IMR-90 (cell line): Measurements from ENCODE around the gene PRKCA. TPM values are rescaled to one million over a fixed set of nuclear protein-coding genes. Genes with fewer than 3 reads are reported as not detected.

ENCODE experiments used
- ATAC-seq: fragments of 200-7000 bp; cut with Tn5 transposase; 2 replicates; pipeline ENCODE4 v1.9.1; 2020; ENCODE audit warnings: low read depth, mild to moderate bottlenecking, moderate library complexity
- BruUV-seq: library from RNA; stranded (reverse); fragments of 400-500 nt; replicated peaks from 2 replicates; lab custom pipeline; 2021; lab: Mats Ljungman, UMichigan
- CTCF ChIA-PET: fragments of 300-600 bp; formaldehyde crosslinking; extraction: SDS; loops from one replicate; lab custom pipeline; 2021; ENCODE audit warnings: antibody characterized with exemption; lab: Yijun Ruan, JAX
- POLR2A ChIA-PET: fragments of 300-600 bp; sonication (Branson Sonifier 250); formaldehyde crosslinking; loops from one replicate; lab custom pipeline; 2022; ENCODE audit warnings: antibody characterized with exemption; ENCODE audit not compliant: unreplicated experiment; lab: Charles Lee
- DNase-seq: peaks from one replicate; pipeline ENCODE4 v3.0.0; 2013
- H2AFZ ChIP-seq: replicated peaks from 2 replicates; pipeline ENCODE3; 2013; ENCODE audit warnings: low read length, mild to moderate bottlenecking; ENCODE audit not compliant: poor library complexity
- H2AK5ac ChIP-seq: 2 replicates; pipeline ENCODE4 v1.6.1; 2013; ENCODE audit warnings: low read depth, low read length, inconsistent platforms
- H2AK9ac ChIP-seq: replicated peaks from 2 replicates; pipeline ENCODE3; 2013; ENCODE audit warnings: mild to moderate bottlenecking, low read depth, low read length, moderate library complexity; ENCODE audit not compliant: poor library complexity
- H2BK120ac ChIP-seq: 2 replicates; pipeline ENCODE4 v1.6.1; 2013; ENCODE audit warnings: low read depth, low read length, inconsistent platforms
- H2BK15ac ChIP-seq: 3 replicates; pipeline ENCODE4 v1.6.1; 2013; ENCODE audit warnings: low read depth, low read length, inconsistent platforms
- H2BK20ac ChIP-seq: 2 replicates; pipeline ENCODE4 v1.6.1; 2013; ENCODE audit warnings: low read depth, mild to moderate bottlenecking, inconsistent platforms, low read length, moderate library complexity
- H2BK5ac ChIP-seq: 2 replicates; pipeline ENCODE4 v1.6.1; 2013; ENCODE audit warnings: mild to moderate bottlenecking, low read depth, low read length, inconsistent platforms; ENCODE audit not compliant: poor library complexity, severe bottlenecking
- H3K14ac ChIP-seq: replicated peaks from 2 replicates; pipeline ENCODE4 v1.6.1; 2013; ENCODE audit warnings: low read depth, low read length, inconsistent platforms
- H3K18ac ChIP-seq: 2 replicates; pipeline ENCODE4 v1.6.1; 2013; ENCODE audit warnings: low read depth, low read length, control low read depth
- H3K23ac ChIP-seq: 2 replicates; pipeline ENCODE4 v1.6.1; 2013; ENCODE audit warnings: low read depth, low read length, inconsistent platforms
- H3K27ac ChIP-seq: 2 replicates; pipeline ENCODE4 v1.5.1; 2013; ENCODE audit warnings: mild to moderate bottlenecking, control low read depth, low read length; ENCODE audit not compliant: insufficient read depth
- H3K27me3 ChIP-seq: 2 replicates; pipeline ENCODE4 v1.6.1; 2013; ENCODE audit warnings: low read length; ENCODE audit not compliant: control insufficient read depth, insufficient read depth
- H3K36me3 ChIP-seq: 2 replicates; pipeline ENCODE4 v1.6.1; 2013; ENCODE audit warnings: low read length, mixed read lengths; ENCODE audit not compliant: control insufficient read depth, insufficient read depth
- H3K4ac ChIP-seq: 2 replicates; pipeline ENCODE4 v1.6.1; 2013; ENCODE audit warnings: low read depth, low read length, inconsistent platforms
- H3K4me1 ChIP-seq: 2 replicates; pipeline ENCODE4 v1.6.1; 2013; ENCODE audit warnings: low read length, mixed read lengths; ENCODE audit not compliant: control insufficient read depth, insufficient read depth
- H3K4me2 ChIP-seq: 2 replicates; pipeline ENCODE4 v1.6.1; 2013; ENCODE audit warnings: low read depth, mild to moderate bottlenecking, control low read depth, low read length, moderate library complexity
- H3K4me3 ChIP-seq: 2 replicates; pipeline ENCODE4 v1.5.1; 2013; ENCODE audit warnings: low read depth, mild to moderate bottlenecking, control low read depth, low read length, moderate library complexity; ENCODE audit not compliant: insufficient read depth
- H3K56ac ChIP-seq: 2 replicates; pipeline ENCODE4 v1.6.1; 2013; ENCODE audit warnings: low read length, inconsistent platforms; ENCODE audit not compliant: insufficient read depth; ENCODE audit errors: extremely low read depth
- H3K79me1 ChIP-seq, 2 experiments: 2 replicates each; pipeline ENCODE4 v1.6.1; 2013; ENCODE audit warnings: low read length in 2 of 2, inconsistent platforms in 1 of 2, low read depth in 1 of 2
- H3K9ac ChIP-seq: 2 replicates; pipeline ENCODE4 v1.6.1; 2013; ENCODE audit warnings: low read depth, low read length, control low read depth
- H3K9me1 ChIP-seq: 2 replicates; pipeline ENCODE4 v1.6.1; 2013; ENCODE audit warnings: low read length, inconsistent platforms; ENCODE audit not compliant: insufficient read depth
- H3K9me3 ChIP-seq: 2 replicates; pipeline ENCODE4 v1.6.1; 2013; ENCODE audit warnings: low read length; ENCODE audit not compliant: control insufficient read depth, insufficient read depth
- H4K20me1 ChIP-seq: 2 replicates; pipeline ENCODE4 v1.6.1; 2013; ENCODE audit warnings: low read length, inconsistent platforms; ENCODE audit not compliant: insufficient read depth
- H4K5ac ChIP-seq: 2 replicates; pipeline ENCODE4 v1.6.1; 2013; ENCODE audit warnings: mild to moderate bottlenecking, low read depth, low read length, control low read depth
- H4K8ac ChIP-seq, 2 experiments: 2 replicates each; pipeline ENCODE4 v1.6.1; 2013; ENCODE audit warnings: low read depth in 2 of 2, low read length in 2 of 2, control low read depth in 1 of 2, inconsistent platforms in 1 of 2
- H4K91ac ChIP-seq: 2 replicates; pipeline ENCODE4 v1.6.1; 2013; ENCODE audit warnings: low read depth, low read length, inconsistent platforms; ENCODE audit not compliant: insufficient read depth
- BHLHE40 ChIP-seq: fragments of 150-350 bp; IDR thresholded peaks from 2 replicates; pipeline ENCODE4 v1.6.1; 2016; ENCODE audit warnings: mild to moderate bottlenecking, low read depth, low read length
- CHD1 ChIP-seq: IDR thresholded peaks from 2 replicates; pipeline ENCODE4 v1.6.1; 2012; ENCODE audit warnings: low read depth, low read length, improper control_type of control experiment
- NFE2L2 ChIP-seq: fragments of 150-350 bp; IDR thresholded peaks from 2 replicates; pipeline ENCODE4 v1.6.1; 2016; ENCODE audit warnings: low read depth, mild to moderate bottlenecking, low read length
- SMC3 ChIP-seq: fragments of 150-350 bp; IDR thresholded peaks from 2 replicates; pipeline ENCODE4 v1.6.1; 2016; ENCODE audit warnings: low read depth, mild to moderate bottlenecking, antibody characterized with exemption, low read length, moderate library complexity
- WGBS, 2 experiments: methylation state at CpG; one replicate each; pipeline versions ENCODE4 v1.1.5 to v1.1.7; 2013; ENCODE audit warnings: missing lambda C conversion rate in 2 of 2; ENCODE audit not compliant: insufficient read length in 1 of 2; ENCODE audit errors: extremely low coverage in 2 of 2; 5-methylcytosine and 5-hydroxymethylcytosine counted together
- dilution Hi-C: fragments of 300-500 bp; cut with HindIII; formaldehyde crosslinking; loops from one replicate; pipeline ENCODE4 v1.14.3; 2018; ENCODE audit warnings: low sequenced_read_pairs; ENCODE audit not compliant: unreplicated experiment
- in situ Hi-C: fragments of 300-500 bp; cut with MboI; formaldehyde crosslinking; loops from 3 replicates; pipeline ENCODE4 v1.14.3; 2019; ENCODE audit warnings: low sequenced_read_pairs, inconsistent platforms, mixed read lengths
- intact Hi-C: fragments of 100-400 bp; cut with micrococcal nuclease; formaldehyde crosslinking; loops from 2 replicates; pipeline ENCODE4 v1.10.0; 2022
- polyA plus RNA-seq, 3 experiments: library from polyadenylated mRNA; depleted of rRNA; stranded (reverse); fragments of >200 nt; gene quantifications; 2 replicates each; pipeline ENCODE4 v1.2.3, GENCODE V29; 2012; ENCODE audit warnings: low replicate concordance in 1 of 3
- total RNA-seq: library from RNA; depleted of rRNA; stranded (reverse); fragments of >200 nt; gene quantifications from 2 replicates; pipeline ENCODE4 v1.2.3, GENCODE V29; 2012
- TF ChIP-seq, protein P1 (sequence below): fragments of 150-350 bp; IDR thresholded peaks from 2 replicates; pipeline ENCODE4 v1.6.1; 2016; ENCODE audit warnings: low read depth, mild to moderate bottlenecking, low read length, moderate library complexity, borderline replicate concordance
- TF ChIP-seq, protein P2 (sequence below): conservative IDR thresholded peaks from 2 replicates; pipeline ENCODE4 v1.5.1; 2012; ENCODE audit warnings: mild to moderate bottlenecking, low read depth, low read length, improper control_type of control experiment

Gene PRKCA
- total and polyA plus RNA-seq, 2 of the 4 experiments (the other 2 are of a cell fraction), result 31.0 to 46.0 TPM

DNA sequence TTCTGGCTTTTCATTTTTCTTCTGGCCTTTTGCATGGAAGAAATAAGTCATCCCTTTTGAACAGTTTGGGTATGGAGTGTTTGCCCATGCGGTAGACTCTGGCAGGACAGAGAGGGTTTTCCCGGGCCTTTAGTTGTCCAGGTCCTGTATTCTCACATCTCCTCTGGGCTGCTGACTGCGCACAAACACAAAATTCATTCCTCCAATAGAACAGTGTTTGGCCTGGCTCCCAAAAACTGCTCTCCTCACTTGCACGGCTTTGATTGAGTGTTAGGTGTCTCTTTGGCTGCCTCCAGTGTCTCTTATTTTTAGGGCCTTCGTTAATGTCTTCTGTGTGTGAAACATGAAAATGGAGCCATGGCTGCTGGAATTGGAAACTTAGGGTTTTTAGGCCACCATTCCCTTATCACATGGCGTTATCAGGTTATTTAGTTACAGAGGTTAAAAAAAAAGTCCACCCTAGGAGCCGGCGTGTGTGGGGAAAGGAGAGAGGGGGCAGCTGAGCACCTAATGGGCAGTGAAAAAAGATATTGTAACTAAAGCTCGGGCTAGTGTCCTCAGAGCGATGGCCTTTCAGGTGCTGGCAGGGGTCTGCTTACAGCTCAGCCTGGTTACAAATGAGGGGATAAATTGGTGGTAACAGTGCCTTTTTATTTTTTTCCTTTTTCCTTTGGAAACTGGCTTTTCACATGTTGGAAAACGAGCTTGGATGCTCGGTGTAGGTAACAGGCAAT is 47.3 kb downstream of the PRKCA start:
- H4K8ac ChIP-seq, result peak overlapping the region in 1 of 2 experiments; percentile 31; a peak in 1 of 4 replicates
- H3K4me3 ChIP-seq, result no peak overlapping the region
- dilution Hi-C loops, result no loop called here
- WGBS, 2 experiments, result 73% methylated on average over 3 of the region's 12 CpGs; no CpG with 5 or more reads in 1 of the 2 experiments
- H3K27me3 ChIP-seq, result no peaks in the 10 kb centered on the region
- H4K91ac ChIP-seq, result peak overlapping the region; percentile 24; the same call in 1 of the 2 replicates
- H3K36me3 ChIP-seq, result no peaks in the 10 kb centered on the region
- H2BK15ac ChIP-seq, result peak overlapping the region; percentile 22; the same call in 2 of the 3 replicates
- peak overlapping the region; percentile 46; the same call in 1 of the 2 replicates for H2BK20ac ChIP-seq
- peak overlapping the region; percentile 59 for H2AK5ac ChIP-seq
- TF ChIP-seq, protein P1, sequence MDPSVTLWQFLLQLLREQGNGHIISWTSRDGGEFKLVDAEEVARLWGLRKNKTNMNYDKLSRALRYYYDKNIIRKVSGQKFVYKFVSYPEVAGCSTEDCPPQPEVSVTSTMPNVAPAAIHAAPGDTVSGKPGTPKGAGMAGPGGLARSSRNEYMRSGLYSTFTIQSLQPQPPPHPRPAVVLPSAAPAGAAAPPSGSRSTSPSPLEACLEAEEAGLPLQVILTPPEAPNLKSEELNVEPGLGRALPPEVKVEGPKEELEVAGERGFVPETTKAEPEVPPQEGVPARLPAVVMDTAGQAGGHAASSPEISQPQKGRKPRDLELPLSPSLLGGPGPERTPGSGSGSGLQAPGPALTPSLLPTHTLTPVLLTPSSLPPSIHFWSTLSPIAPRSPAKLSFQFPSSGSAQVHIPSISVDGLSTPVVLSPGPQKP, result no peak
- TF ChIP-seq, protein P2, sequence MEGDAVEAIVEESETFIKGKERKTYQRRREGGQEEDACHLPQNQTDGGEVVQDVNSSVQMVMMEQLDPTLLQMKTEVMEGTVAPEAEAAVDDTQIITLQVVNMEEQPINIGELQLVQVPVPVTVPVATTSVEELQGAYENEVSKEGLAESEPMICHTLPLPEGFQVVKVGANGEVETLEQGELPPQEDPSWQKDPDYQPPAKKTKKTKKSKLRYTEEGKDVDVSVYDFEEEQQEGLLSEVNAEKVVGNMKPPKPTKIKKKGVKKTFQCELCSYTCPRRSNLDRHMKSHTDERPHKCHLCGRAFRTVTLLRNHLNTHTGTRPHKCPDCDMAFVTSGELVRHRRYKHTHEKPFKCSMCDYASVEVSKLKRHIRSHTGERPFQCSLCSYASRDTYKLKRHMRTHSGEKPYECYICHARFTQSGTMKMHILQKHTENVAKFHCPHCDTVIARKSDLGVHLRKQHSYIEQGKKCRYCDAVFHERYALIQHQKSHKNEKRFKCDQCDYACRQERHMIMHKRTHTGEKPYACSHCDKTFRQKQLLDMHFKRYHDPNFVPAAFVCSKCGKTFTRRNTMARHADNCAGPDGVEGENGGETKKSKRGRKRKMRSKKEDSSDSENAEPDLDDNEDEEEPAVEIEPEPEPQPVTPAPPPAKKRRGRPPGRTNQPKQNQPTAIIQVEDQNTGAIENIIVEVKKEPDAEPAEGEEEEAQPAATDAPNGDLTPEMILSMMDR, result no peak
- TF ChIP-seq NFE2L2 (no peak), SMC3 (no peak), CHD1 (no peak), BHLHE40 (no peak)
- H4K5ac ChIP-seq, result no peak overlapping the region
- peak overlapping the region; percentile 9; the same call in 1 of the 2 replicates for H3K18ac ChIP-seq
- BruUV-seq, result no TSS peak
- H3K9me1 ChIP-seq, result peaks cover 34% of the 10 kb centered on the region
- intact Hi-C loops, result no loop called here
- H2AK9ac ChIP-seq, result no peak overlapping the region
- no peak overlapping the region for H3K9ac ChIP-seq
- no peak overlapping the region for H3K27ac ChIP-seq
- no peaks in the 10 kb centered on the region for H3K9me3 ChIP-seq
- ChIA-PET CTCF (no interaction called here), POLR2A (no interaction called here)
- H3K56ac ChIP-seq, result no peak overlapping the region
- peak overlapping the region; percentile 82 for H3K14ac ChIP-seq
- in situ Hi-C loops, result no loop called here
- DNase-seq, result no peak
- peaks cover 20% of the 10 kb centered on the region for H3K4me1 ChIP-seq
- H3K4me2 ChIP-seq, result no peak overlapping the region
- peaks cover 41% of the 10 kb centered on the region; the same call in 1 of the 2 replicates for H4K20me1 ChIP-seq
- no peak overlapping the region for H2AFZ ChIP-seq
- H2BK120ac ChIP-seq, result peak overlapping the region; percentile 49; the same call in 1 of the 2 replicates
- H3K23ac ChIP-seq, result peak overlapping the region; percentile 71
- no peak for ATAC-seq
- no peak overlapping the region for H2BK5ac ChIP-seq
- H3K79me1 ChIP-seq, result peaks cover 36 to 74% of the 10 kb centered on the region in 2 experiments
- H3K4ac ChIP-seq, result peak overlapping the region; percentile 77; the same call in 1 of the 2 replicates
